ENCODE measurements around the gene PZP.

- TF ChIP-seq CTCF (conservative IDR thresholded peaks at IDR 0.05; ENCODE audit: low read length): no peak
- no peak for TF ChIP-seq EZH2phosphoT487 (IDR thresholded peaks at IDR 0.05; ENCODE audit: borderline replicate concordance)
Measured at GRCh38 chr12:9127484-9127883, 80.7 kb downstream of the PZP start.
